Measurements from ENCODE around the gene SPAG17. TPM values are rescaled to one million over a fixed set of nuclear protein-coding genes. Genes with fewer than 3 reads are reported as not detected.

Gene SPAG17
- total and polyA plus RNA-seq, 8 donors: 1.3 to 18.3 (median 9.7) TPM

GRCh38 chr1:118144684-118145083, 40.3 kb downstream of the SPAG17 start:
- DNase-seq: peak in 1 of 4 donors; percentile 28

GRCh38 chr1:118143831-118144230, 41.2 kb downstream of the SPAG17 start:
- H3K27me3 ChIP-seq: no peaks in the 10 kb centered on the region
- no peak overlapping the region for H3K27ac ChIP-seq
- no peak overlapping the region for H3K4me3 ChIP-seq
- no peak for TF ChIP-seq CTCF (IDR thresholded peaks at IDR 0.05)
- H3K9me3 ChIP-seq: no peaks in the 10 kb centered on the region
- ATAC-seq (no peak), DNase-seq (no peak)
- intact Hi-C loops (cut with DNase I): no loop called here
- H3K36me3 ChIP-seq: no peaks in the 10 kb centered on the region
- no peaks in the 10 kb centered on the region for H3K4me1 ChIP-seq

More at GRCh38 chr1:118144684-118145083, 40.3 kb downstream of the SPAG17 start:
- no peaks in the 10 kb centered on the region for H3K36me3 ChIP-seq
- H3K9me3 ChIP-seq: no peaks in the 10 kb centered on the region
- no peak overlapping the region for H3K4me3 ChIP-seq
- TF ChIP-seq CTCF (IDR thresholded peaks at IDR 0.05): no peak
- H3K27me3 ChIP-seq: no peaks in the 10 kb centered on the region
- no peak for ATAC-seq
- intact Hi-C loops (cut with DNase I): no loop called here
- H3K4me1 ChIP-seq: no peaks in the 10 kb centered on the region
- no peak overlapping the region for H3K27ac ChIP-seq

- intact Hi-C loops (cut with DNase I): no loop called here
- no peaks in the 10 kb centered on the region for H3K4me1 ChIP-seq
- no peak for DNase-seq
- no peaks in the 10 kb centered on the region for H3K36me3 ChIP-seq
- ATAC-seq: no peak
- TF ChIP-seq CTCF (IDR thresholded peaks at IDR 0.05): no peak
- H3K9me3 ChIP-seq: no peaks in the 10 kb centered on the region
- no peak overlapping the region for H3K27ac ChIP-seq
- no peak overlapping the region for H3K4me3 ChIP-seq
- no peaks in the 10 kb centered on the region for H3K27me3 ChIP-seq
Measured at GRCh38 chr1:118143121-118143520, 41.9 kb downstream of the SPAG17 start.

- H3K27ac ChIP-seq: no peak overlapping the region
- H3K36me3 ChIP-seq: no peaks in the 10 kb centered on the region
- H3K4me1 ChIP-seq: no peaks in the 10 kb centered on the region
- TF ChIP-seq CTCF (IDR thresholded peaks at IDR 0.05): no peak
- DNase-seq (no peak), ATAC-seq (no peak)
- intact Hi-C loops (cut with DNase I): no loop called here
- no peaks in the 10 kb centered on the region for H3K27me3 ChIP-seq
- H3K9me3 ChIP-seq: no peaks in the 10 kb centered on the region
- no peak overlapping the region for H3K4me3 ChIP-seq
Measured at GRCh38 chr1:118142546-118142945, 42.5 kb downstream of the SPAG17 start.

GRCh38 chr1:118137900-118138299, 47.1 kb downstream of the SPAG17 start:
- ATAC-seq: no peak
- H3K36me3 ChIP-seq: no peaks in the 10 kb centered on the region
- no peaks in the 10 kb centered on the region for H3K4me1 ChIP-seq
- intact Hi-C loops (cut with DNase I): no loop called here
- no peak for TF ChIP-seq CTCF (IDR thresholded peaks at IDR 0.05)
- no peak overlapping the region for H3K4me3 ChIP-seq
- H3K27ac ChIP-seq: no peak overlapping the region
- H3K27me3 ChIP-seq: no peaks in the 10 kb centered on the region
- H3K9me3 ChIP-seq: no peaks in the 10 kb centered on the region
- no peak for DNase-seq
